ENCODE results near the gene DOCK3.

The DOCK3 gene

GRCh38 chr3:51388286-51389029 is 713.7 kb downstream of the DOCK3 start:
- peak; percentile 36 for DNase-seq (ENCODE audit: low spot score)

- peak; percentile 42 for DNase-seq (ENCODE audit: low spot score)
Observed at GRCh38 chr3:51389423-51390183, 714.9 kb downstream of the DOCK3 start.

- DNase-seq (ENCODE audit: low spot score): no peak
Observed at GRCh38 chr3:51390246-51391074, 715.7 kb downstream of the DOCK3 start.

GRCh38 chr3:51391075-51391565 is 716.4 kb downstream of the DOCK3 start, which contains the start of gene RBM15B:
RBM15B (plus strand) TSS chr3:51391285; CDS start chr3:51391400, 115 bp downstream.
- DNase-seq (ENCODE audit: low spot score): peak; percentile 93

- no peak for DNase-seq (ENCODE audit: low spot score)
Observed at GRCh38 chr3:51391566-51392354, 717.0 kb downstream of the DOCK3 start.

- DNase-seq (ENCODE audit: low spot score): no peak
Observed at GRCh38 chr3:51392355-51393133, 717.8 kb downstream of the DOCK3 start.

- DNase-seq (ENCODE audit: low spot score): no peak
Observed at GRCh38 chr3:51393134-51393495, 718.4 kb downstream of the DOCK3 start.

GRCh38 chr3:51393564-51393963 is 718.8 kb downstream of the DOCK3 start:
- no peak for DNase-seq (ENCODE audit: low spot score)

GRCh38 chr3:51394541-51394940 is 719.8 kb downstream of the DOCK3 start:
- DNase-seq (ENCODE audit: low spot score): no peak

- DNase-seq (ENCODE audit: low spot score): no peak
Observed at GRCh38 chr3:51395493-51396213, 720.9 kb downstream of the DOCK3 start.

GRCh38 chr3:51396401-51396800 is 721.7 kb downstream of the DOCK3 start:
- no peak for DNase-seq (ENCODE audit: low spot score)

- no peak for DNase-seq (ENCODE audit: low spot score)
Observed at GRCh38 chr3:51397392-51397791, 722.7 kb downstream of the DOCK3 start.

- DNase-seq (ENCODE audit: low spot score): no peak
Observed at GRCh38 chr3:51398595-51399310, 724.0 kb downstream of the DOCK3 start.

- DNase-seq (ENCODE audit: low spot score): no peak
Observed at GRCh38 chr3:51400166-51400565, 725.4 kb downstream of the DOCK3 start.

- no peak for DNase-seq (ENCODE audit: low spot score)
Observed at GRCh38 chr3:51401735-51402134, 727.0 kb downstream of the DOCK3 start.

- no peak for DNase-seq (ENCODE audit: low spot score)
Observed at GRCh38 chr3:51403675-51404074, 728.9 kb downstream of the DOCK3 start.

GRCh38 chr3:51408021-51408420 is 733.3 kb downstream of the DOCK3 start:
- DNase-seq (ENCODE audit: low spot score): no peak

GRCh38 chr3:51408813-51409212 is 734.1 kb downstream of the DOCK3 start:
- no peak for DNase-seq (ENCODE audit: low spot score)

GRCh38 chr3:51422211-51422610 is 747.5 kb downstream of the DOCK3 start:
- DNase-seq (ENCODE audit: low spot score): peak; percentile 24
